AG04449 (cell line): Measurements from ENCODE around the gene SENP6.
"Not testable (repeated sequence)": the region's sequence is repeated elsewhere in the genome, so short reads cannot be mapped to it uniquely, and the experiment has no call there.

Experiments
- CTCF ChIA-PET: fragments of 350-600 bp; formaldehyde crosslinking; extraction: SDS; loops from one replicate; lab custom pipeline; 2021; ENCODE audit warnings: antibody characterized with exemption; lab: Yijun Ruan, JAX
- POLR2A ChIA-PET: fragments of 400-600, 350-600 bp; formaldehyde crosslinking; extraction: SDS; loops from one replicate; lab custom pipeline; 2020; ENCODE audit warnings: antibody characterized with exemption, inconsistent platforms; lab: Yijun Ruan, JAX
- DNase-seq: peaks from one replicate; pipeline ENCODE4 v3.0.0-alpha.2; 2010; ENCODE audit warnings: low read depth, low spot score
- H3K4me3 ChIP-seq: 2 replicates; pipeline ENCODE4 v1.5.1; 2011; ENCODE audit warnings: low read depth, mild to moderate bottlenecking, control low read depth, low read length
- CTCF ChIP-seq: IDR thresholded peaks from one replicate; pipeline ENCODE4 v1.5.1; 2011; ENCODE audit warnings: mild to moderate bottlenecking, moderate library complexity, low read length, control low read depth, inconsistent platforms; ENCODE audit not compliant: insufficient read depth; ENCODE audit errors: missing control alignments

Gene SENP6

GRCh38 chr6:75568100-75568499 is 33.6 kb upstream of the SENP6 start:
- H3K4me3 ChIP-seq = no peak overlapping the region
- CTCF ChIA-PET = no interaction called here
- TF ChIP-seq CTCF = no peak
- POLR2A ChIA-PET = no interaction called here
- DNase-seq = no peak

- CTCF ChIA-PET = no interaction called here
- POLR2A ChIA-PET = no interaction called here
- no peak for TF ChIP-seq CTCF
- no peak overlapping the region for H3K4me3 ChIP-seq
- DNase-seq = no peak
Measured at GRCh38 chr6:75568965-75569364, 32.7 kb upstream of the SENP6 start.

- CTCF ChIA-PET = interaction anchor here (1.5 kb wide), 1 partner anchor 8 kb away, joined by 6 read pairs; no protein-coding TSS in a partner anchor
- POLR2A ChIA-PET, H3K4me3 ChIP-seq: not testable (repeated sequence)
- peak; percentile 19 for DNase-seq
Measured at GRCh38 chr6:75570671-75571070, 31.0 kb upstream of the SENP6 start.

- DNase-seq = no peak
- no peak overlapping the region for H3K4me3 ChIP-seq
- no peak for TF ChIP-seq CTCF
- POLR2A ChIA-PET = no interaction called here
- CTCF ChIA-PET = interaction anchor here (1.5 kb wide), 1 partner anchor 10 kb away, joined by 6 read pairs; no protein-coding TSS in a partner anchor
Measured at GRCh38 chr6:75572072-75572471, 29.6 kb upstream of the SENP6 start.

- CTCF ChIA-PET = no interaction called here
- POLR2A ChIA-PET = no interaction called here
- DNase-seq = no peak
- TF ChIP-seq CTCF = no peak
- H3K4me3 ChIP-seq = no peak overlapping the region
Measured at GRCh38 chr6:75579951-75580350, 21.7 kb upstream of the SENP6 start.

GRCh38 chr6:75581231-75581630 is 20.4 kb upstream of the SENP6 start:
- H3K4me3 ChIP-seq = no peak overlapping the region
- ChIA-PET POLR2A (no interaction called here), CTCF (no interaction called here)
- no peak for DNase-seq
- no peak for TF ChIP-seq CTCF

- DNase-seq, CTCF ChIA-PET, H3K4me3 ChIP-seq, POLR2A ChIA-PET: not testable (repeated sequence)
Measured at GRCh38 chr6:75584552-75584951, 17.1 kb upstream of the SENP6 start.
